ENCODE data around the gene CEBPG. TPM values are rescaled to one million over a fixed set of nuclear protein-coding genes. Genes with fewer than 3 reads are reported as not detected.
A peak's percentile ranks its signal among the peaks of the same experiment; 100 is the strongest.

The CEBPG gene
- total and polyA plus RNA-seq, 11 donors: 11.8 to 30.7 (median 14.7) TPM

- peak overlapping the region in 2 of 12 donors; percentile 23 to 52 for H3K27ac ChIP-seq
- DNase-seq (peak in 2 of 5 donors; percentile 17 to 22), ATAC-seq (no peak)
- no peaks in the 10 kb centered on the region for H3K27me3 ChIP-seq
- TF ChIP-seq CTCF (IDR thresholded peaks at IDR 0.05) (no peak), POLR2A (IDR thresholded peaks at IDR 0.05) (no peak)
- H3K9me3 ChIP-seq: no peaks in the 10 kb centered on the region
- H3K4me3 ChIP-seq: no peak overlapping the region
- intact Hi-C loops (cut with DNase I): loop anchor here in 1 of 10 donors (10.0 kb wide), 1 partner anchor 94 kb away; the partner anchor contains the start of gene CEBPA
- 82 to 87% (median 84%) methylated on average over 17 to 19 of the region's 19 CpGs for WGBS, 4 donors
- H3K36me3 ChIP-seq: no peaks in the 10 kb centered on the region
- H3K4me1 ChIP-seq: peaks cover 0 to 48% (median 36%) of the 10 kb centered on the region in 12 donors
Observed at GRCh38 chr19:33398361-33399060, 25.0 kb downstream of the CEBPG start.

DNA sequence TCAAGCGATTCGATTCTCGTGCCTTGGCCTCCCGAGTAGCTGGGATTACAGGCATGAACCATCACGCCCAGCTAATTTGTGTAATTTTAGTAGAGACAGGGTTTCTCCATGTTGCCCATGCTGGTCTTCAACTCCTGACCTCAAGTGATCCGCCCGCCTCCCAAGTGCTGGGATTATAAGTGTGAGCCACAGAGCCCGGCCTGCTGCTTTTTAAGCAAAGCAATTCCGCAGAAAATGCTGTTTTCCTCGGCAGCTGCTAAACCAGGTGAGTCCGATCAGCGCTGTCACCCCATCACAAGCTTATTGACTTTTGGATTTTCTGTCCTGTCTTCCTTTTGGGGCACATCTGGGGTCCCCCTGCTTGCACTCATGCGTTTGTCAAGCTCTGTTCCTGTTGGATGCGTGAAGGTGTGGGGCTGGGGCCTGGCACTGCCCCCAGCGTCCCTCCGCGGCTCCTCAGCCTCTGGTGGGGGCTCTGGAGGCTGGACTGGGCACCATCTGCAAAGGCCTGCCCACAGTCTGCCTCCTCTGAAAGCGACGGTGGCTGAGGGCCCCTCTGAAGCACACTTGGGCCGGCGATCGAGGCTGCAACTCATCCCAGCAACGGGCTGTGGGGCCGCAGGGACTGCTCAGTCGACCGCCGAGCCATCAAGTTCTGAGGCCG is 25.7 kb downstream of the CEBPG start:
- Histone ChIP-seq H3K4me1 (peaks cover 0 to 41% (median 32%) of the 10 kb centered on the region in 12 donors), H3K27me3 (no peaks in the 10 kb centered on the region), H3K4me3 (no peak overlapping the region), H3K9me3 (no peaks in the 10 kb centered on the region), H3K36me3 (no peaks in the 10 kb centered on the region), H3K27ac (no peak overlapping the region)
- WGBS, 4 donors: 95% methylated on average over 27 to 28 of the region's 28 CpGs
- DNase-seq: peak in 2 of 5 donors; percentile 18 to 22
- no peak for ATAC-seq
- no peak for TF ChIP-seq POLR2A (IDR thresholded peaks at IDR 0.05)
- no peak for TF ChIP-seq CTCF (IDR thresholded peaks at IDR 0.05)
- intact Hi-C loops (cut with DNase I): loop anchor here in 1 of 10 donors (10.0 kb wide), 1 partner anchor 94 kb away; the partner anchor contains the start of gene CEBPA

- no peaks in the 10 kb centered on the region for H3K27me3 ChIP-seq
- no peak overlapping the region for H3K27ac ChIP-seq
- TF ChIP-seq CTCF (IDR thresholded peaks at IDR 0.05) (no peak), POLR2A (IDR thresholded peaks at IDR 0.05) (no peak)
- no peak for ATAC-seq
- H3K36me3 ChIP-seq: no peaks in the 10 kb centered on the region
- intact Hi-C loops (cut with DNase I): loop anchor here (5.0 to 10.0 kb wide), 5 partner anchors 45 to 255 kb away; partner anchors contain the start of gene CEBPA (in 8 of the 10)
- peaks cover 0 to 33% (median 24%) of the 10 kb centered on the region in 12 donors for H3K4me1 ChIP-seq
- DNase-seq: peak in 2 of 5 donors; percentile 15 to 61
- H3K4me3 ChIP-seq: no peak overlapping the region
- no peaks in the 10 kb centered on the region for H3K9me3 ChIP-seq
- WGBS, 4 donors: 89 to 95% (median 93%) methylated on average over 16 to 22 of the region's 22 CpGs
Observed at GRCh38 chr19:33399745-33400681, 26.5 kb downstream of the CEBPG start.

Measured in heart left ventricle (tissue), 16 donors.